Activated naive CD8-positive, alpha-beta T cell treated with anti-CD3 and anti-CD28 coated beads, Interleukin-2, amount 50 U/mL, for 24 hours (primary cell): ENCODE measurements around the gene NLK.
"Not testable (repeated sequence)": the region's sequence is repeated elsewhere in the genome, so short reads cannot be mapped to it uniquely, and the experiment has no call there.

ENCODE experiments used
- ATAC-seq: fragments of 150-1000 bp; cut with Tn5 transposase; one replicate; pipeline ENCODE4 v1.10.0; 2021
- DNase-seq: peaks from one replicate; pipeline ENCODE4 v3.0.0; 2021
- H3K27ac Mint-ChIP-seq: one replicate; pipeline ENCODE4 v1.8.0; 2021; ENCODE audit warnings: mild to moderate bottlenecking, mixed read lengths
- H3K27me3 Mint-ChIP-seq: one replicate; pipeline ENCODE4 v1.8.0; 2021; ENCODE audit warnings: mixed read lengths
- H3K36me3 Mint-ChIP-seq: one replicate; pipeline ENCODE4 v1.8.0; 2021; ENCODE audit warnings: low read depth, mixed read lengths
- H3K4me1 Mint-ChIP-seq: one replicate; pipeline ENCODE4 v1.8.0; 2021; ENCODE audit warnings: mixed read lengths
- H3K4me3 Mint-ChIP-seq: one replicate; pipeline ENCODE4 v1.8.0; 2021; ENCODE audit warnings: mild to moderate bottlenecking, moderate library complexity, mixed read lengths
- H3K9me3 Mint-ChIP-seq: one replicate; pipeline ENCODE4 v1.8.0; 2021; ENCODE audit warnings: mixed read lengths

Gene NLK

GRCh38 chr17:28098591-28098990 lies 56.1 kb downstream of the NLK start:
- not testable (repeated sequence) for H3K27me3 Mint-ChIP-seq, H3K4me3 Mint-ChIP-seq, H3K9me3 Mint-ChIP-seq, H3K36me3 Mint-ChIP-seq, H3K27ac Mint-ChIP-seq, DNase-seq, ATAC-seq, H3K4me1 Mint-ChIP-seq

- Mint-ChIP-seq H3K27me3 (no peaks in the 10 kb centered on the region), H3K4me3 (no peak overlapping the region), H3K27ac (no peak overlapping the region), H3K4me1 (peaks cover 4% of the 10 kb centered on the region), H3K36me3 (no peaks in the 10 kb centered on the region), H3K9me3 (no peaks in the 10 kb centered on the region)
- no peak for DNase-seq
- ATAC-seq, result no peak
Measured at GRCh38 chr17:28100251-28100650, 57.8 kb downstream of the NLK start.

GRCh38 chr17:28100936-28101335 lies 58.5 kb downstream of the NLK start:
- ATAC-seq (no peak), DNase-seq (no peak)
- Mint-ChIP-seq H3K4me3 (no peak overlapping the region), H3K27ac (no peak overlapping the region), H3K9me3 (no peaks in the 10 kb centered on the region), H3K27me3 (no peaks in the 10 kb centered on the region), H3K36me3 (no peaks in the 10 kb centered on the region), H3K4me1 (peaks cover 4% of the 10 kb centered on the region)

GRCh38 chr17:28101919-28102318 lies 59.4 kb downstream of the NLK start:
- no peak for ATAC-seq
- Mint-ChIP-seq H3K36me3 (no peaks in the 10 kb centered on the region), H3K9me3 (no peaks in the 10 kb centered on the region), H3K4me1 (peaks cover 4% of the 10 kb centered on the region), H3K27ac (no peak overlapping the region), H3K27me3 (no peaks in the 10 kb centered on the region), H3K4me3 (no peak overlapping the region)
- no peak for DNase-seq

- no peaks in the 10 kb centered on the region for H3K27me3 Mint-ChIP-seq
- peaks cover 4% of the 10 kb centered on the region for H3K36me3 Mint-ChIP-seq
- peaks cover 5% of the 10 kb centered on the region for H3K9me3 Mint-ChIP-seq
- no peak overlapping the region for H3K27ac Mint-ChIP-seq
- no peaks in the 10 kb centered on the region for H3K4me1 Mint-ChIP-seq
- ATAC-seq (no peak), DNase-seq (no peak)
- H3K4me3 Mint-ChIP-seq, result no peak overlapping the region
Measured at GRCh38 chr17:28105501-28105900, 63.0 kb downstream of the NLK start.

- no peaks in the 10 kb centered on the region for H3K27me3 Mint-ChIP-seq
Measured at GRCh38 chr17:28110184-28110583, 67.7 kb downstream of the NLK start.

GRCh38 chr17:28112181-28112580 lies 69.7 kb downstream of the NLK start:
- Mint-ChIP-seq H3K27ac (no peak overlapping the region), H3K9me3 (peaks cover 6% of the 10 kb centered on the region), H3K36me3 (peaks cover 5% of the 10 kb centered on the region), H3K27me3 (no peaks in the 10 kb centered on the region), H3K4me1 (peaks cover 6% of the 10 kb centered on the region), H3K4me3 (no peak overlapping the region)
- DNase-seq, result no peak
- ATAC-seq, result no peak

More at GRCh38 chr17:28110184-28110583, 67.7 kb downstream of the NLK start:
- Mint-ChIP-seq H3K9me3 (peaks cover 6% of the 10 kb centered on the region), H3K36me3 (peaks cover 5% of the 10 kb centered on the region), H3K4me3 (no peak overlapping the region), H3K27ac (no peak overlapping the region), H3K4me1 (no peaks in the 10 kb centered on the region)
- DNase-seq, result no peak
- ATAC-seq, result no peak

- Mint-ChIP-seq H3K27ac (no peak overlapping the region), H3K36me3 (peaks cover 5% of the 10 kb centered on the region), H3K27me3 (no peaks in the 10 kb centered on the region), H3K9me3 (peaks cover 6% of the 10 kb centered on the region), H3K4me3 (no peak overlapping the region), H3K4me1 (peaks cover 10% of the 10 kb centered on the region)
- no peak for DNase-seq
- ATAC-seq, result no peak
Measured at GRCh38 chr17:28112606-28113005, 70.1 kb downstream of the NLK start.

- H3K27me3 Mint-ChIP-seq, result no peaks in the 10 kb centered on the region
- DNase-seq, result no peak
- peaks cover 6% of the 10 kb centered on the region for H3K9me3 Mint-ChIP-seq
Measured at GRCh38 chr17:28113269-28113668, 70.8 kb downstream of the NLK start.

GRCh38 chr17:28115046-28115445 lies 72.6 kb downstream of the NLK start:
- no peak for ATAC-seq
- peaks cover 6% of the 10 kb centered on the region for H3K9me3 Mint-ChIP-seq

More at GRCh38 chr17:28113269-28113668, 70.8 kb downstream of the NLK start:
- peaks cover 5% of the 10 kb centered on the region for H3K36me3 Mint-ChIP-seq
- no peak overlapping the region for H3K4me3 Mint-ChIP-seq
- H3K27ac Mint-ChIP-seq, result no peak overlapping the region
- ATAC-seq, result no peak
- peaks cover 15% of the 10 kb centered on the region for H3K4me1 Mint-ChIP-seq

GRCh38 chr17:28117304-28117703 lies 74.8 kb downstream of the NLK start:
- Mint-ChIP-seq H3K27ac (no peak overlapping the region), H3K9me3 (no peaks in the 10 kb centered on the region), H3K4me3 (no peak overlapping the region), H3K4me1 (peaks cover 24% of the 10 kb centered on the region), H3K27me3 (no peaks in the 10 kb centered on the region), H3K36me3 (peaks cover 2% of the 10 kb centered on the region)
- ATAC-seq (no peak), DNase-seq (no peak)

More at GRCh38 chr17:28115046-28115445, 72.6 kb downstream of the NLK start:
- H3K36me3 Mint-ChIP-seq, result peaks cover 5% of the 10 kb centered on the region
- H3K4me1 Mint-ChIP-seq, result peaks cover 24% of the 10 kb centered on the region
- no peak overlapping the region for H3K4me3 Mint-ChIP-seq
- H3K27me3 Mint-ChIP-seq, result no peaks in the 10 kb centered on the region
- no peak overlapping the region for H3K27ac Mint-ChIP-seq
- DNase-seq, result no peak

- peaks cover 24% of the 10 kb centered on the region for H3K4me1 Mint-ChIP-seq
- H3K4me3 Mint-ChIP-seq, result peak overlapping the region; percentile 15
- H3K27ac Mint-ChIP-seq, result peak overlapping the region; percentile 71
- H3K27me3 Mint-ChIP-seq, result no peaks in the 10 kb centered on the region
- H3K36me3 Mint-ChIP-seq, result peaks cover 10% of the 10 kb centered on the region
- DNase-seq (no peak), ATAC-seq (no peak)
- H3K9me3 Mint-ChIP-seq, result no peaks in the 10 kb centered on the region
Measured at GRCh38 chr17:28118362-28118761, 75.9 kb downstream of the NLK start.

- Mint-ChIP-seq H3K4me1 (peaks cover 24% of the 10 kb centered on the region), H3K36me3 (peaks cover 10% of the 10 kb centered on the region), H3K27ac (no peak overlapping the region), H3K4me3 (no peak overlapping the region), H3K9me3 (no peaks in the 10 kb centered on the region), H3K27me3 (no peaks in the 10 kb centered on the region)
- ATAC-seq, result no peak
- DNase-seq, result no peak
Measured at GRCh38 chr17:28119046-28119445, 76.6 kb downstream of the NLK start.

- peaks cover 10% of the 10 kb centered on the region for H3K36me3 Mint-ChIP-seq
- peaks cover 24% of the 10 kb centered on the region for H3K4me1 Mint-ChIP-seq
- H3K4me3 Mint-ChIP-seq, result no peak overlapping the region
- no peak for DNase-seq
- no peaks in the 10 kb centered on the region for H3K27me3 Mint-ChIP-seq
- H3K27ac Mint-ChIP-seq, result no peak overlapping the region
- H3K9me3 Mint-ChIP-seq, result no peaks in the 10 kb centered on the region
- no peak for ATAC-seq
Measured at GRCh38 chr17:28119560-28119959, 77.1 kb downstream of the NLK start.

- Mint-ChIP-seq H3K27me3 (no peaks in the 10 kb centered on the region), H3K36me3 (peaks cover 10% of the 10 kb centered on the region)
Measured at GRCh38 chr17:28120766-28121165, 78.3 kb downstream of the NLK start.

GRCh38 chr17:28124962-28125361 lies 82.5 kb downstream of the NLK start:
- Mint-ChIP-seq H3K27ac (no peak overlapping the region), H3K4me3 (no peak overlapping the region), H3K4me1 (no peaks in the 10 kb centered on the region), H3K36me3 (peaks cover 10% of the 10 kb centered on the region), H3K9me3 (no peaks in the 10 kb centered on the region), H3K27me3 (no peaks in the 10 kb centered on the region)
- ATAC-seq (no peak), DNase-seq (no peak)

More at GRCh38 chr17:28120766-28121165, 78.3 kb downstream of the NLK start:
- DNase-seq (no peak), ATAC-seq (no peak)
- Mint-ChIP-seq H3K27ac (no peak overlapping the region), H3K4me3 (no peak overlapping the region), H3K9me3 (no peaks in the 10 kb centered on the region), H3K4me1 (peaks cover 24% of the 10 kb centered on the region)
